ENCODE data around the gene TRMT2A.
A peak's percentile ranks its signal among the peaks of the same experiment; 100 is the strongest.
"Not testable (repeated sequence)": the region's sequence is repeated elsewhere in the genome, so short reads cannot be mapped to it uniquely, and the experiment has no call there.

Gene TRMT2A

GRCh38 chr22:20086101-20086599 lies 30.9 kb downstream of the TRMT2A start:
- no peak for DNase-seq (ENCODE audit: low spot score)

GRCh38 chr22:20085651-20086050 lies 31.4 kb downstream of the TRMT2A start:
- DNase-seq (ENCODE audit: low spot score), result no peak

- DNase-seq (ENCODE audit: low spot score), result no peak
Measured at GRCh38 chr22:20084547-20085413, 32.2 kb downstream of the TRMT2A start.

GRCh38 chr22:20083891-20084546 lies 33.0 kb downstream of the TRMT2A start:
- DNase-seq (ENCODE audit: low spot score), result no peak

GRCh38 chr22:20083157-20083890 lies 33.7 kb downstream of the TRMT2A start:
- no peak for DNase-seq (ENCODE audit: low spot score)

- peak; percentile 21 for DNase-seq (ENCODE audit: low spot score)
Measured at GRCh38 chr22:20080776-20081654, 36.0 kb downstream of the TRMT2A start.

GRCh38 chr22:20080445-20080775 lies 36.6 kb downstream of the TRMT2A start:
- DNase-seq (ENCODE audit: low spot score), result peak; percentile 65

GRCh38 chr22:20079745-20080444 lies 37.1 kb downstream of the TRMT2A start, which contains the start of gene DGCR8:
TSS of gene DGCR8 (plus strand) at chr22:20080241. CDS start at chr22:20085964, 5,723 bp downstream.
- peak; percentile 63 for DNase-seq (ENCODE audit: low spot score)

GRCh38 chr22:20076627-20077172 lies 40.3 kb downstream of the TRMT2A start:
- no peak for DNase-seq (ENCODE audit: low spot score)

- DNase-seq (ENCODE audit: low spot score), result no peak
Measured at GRCh38 chr22:20071524-20071972, 45.5 kb downstream of the TRMT2A start.

- no peak for DNase-seq (ENCODE audit: low spot score)
Measured at GRCh38 chr22:20069331-20070042, 47.5 kb downstream of the TRMT2A start.

- no peak for DNase-seq (ENCODE audit: low spot score)
Measured at GRCh38 chr22:20068640-20069039, 48.4 kb downstream of the TRMT2A start.

- DNase-seq (ENCODE audit: low spot score), result not testable (repeated sequence)
Measured at GRCh38 chr22:20067384-20067682, 49.7 kb downstream of the TRMT2A start.

GRCh38 chr22:20066617-20067383 lies 50.2 kb downstream of the TRMT2A start:
- no peak for DNase-seq (ENCODE audit: low spot score)

GRCh38 chr22:20065896-20066616 lies 51.0 kb downstream of the TRMT2A start:
- no peak for DNase-seq (ENCODE audit: low spot score)

GRCh38 chr22:20064545-20065262 lies 52.3 kb downstream of the TRMT2A start:
- no peak for DNase-seq (ENCODE audit: low spot score)

- DNase-seq (ENCODE audit: low spot score), result no peak
Measured at GRCh38 chr22:20064140-20064480, 52.9 kb downstream of the TRMT2A start.

All from activated CD4-positive, alpha-beta T cell treated with anti-CD3 and anti-CD28 coated beads, Interleukin-2, Interleukin-4, amounts not matched to agents 100 ng/mL and 50 ng/mL, durations not matched to agents 16 hours and 8 hours (primary cell).